HG03575 (cell line): Measurements from ENCODE around the gene KSR2.
"Not testable (repeated sequence)": the region's sequence is repeated elsewhere in the genome, so short reads cannot be mapped to it uniquely, and the experiment has no call there.

Experiments used
- ATAC-seq: cut with Tn5 transposase; IDR thresholded peaks from one replicate; pipeline ENCODE4 v1.9.1; 2021; ENCODE audit not compliant: unreplicated experiment, insufficient number of reproducible peaks, low FRiP score; ENCODE audit errors: extremely low read depth

KSR2 gene

DNA sequence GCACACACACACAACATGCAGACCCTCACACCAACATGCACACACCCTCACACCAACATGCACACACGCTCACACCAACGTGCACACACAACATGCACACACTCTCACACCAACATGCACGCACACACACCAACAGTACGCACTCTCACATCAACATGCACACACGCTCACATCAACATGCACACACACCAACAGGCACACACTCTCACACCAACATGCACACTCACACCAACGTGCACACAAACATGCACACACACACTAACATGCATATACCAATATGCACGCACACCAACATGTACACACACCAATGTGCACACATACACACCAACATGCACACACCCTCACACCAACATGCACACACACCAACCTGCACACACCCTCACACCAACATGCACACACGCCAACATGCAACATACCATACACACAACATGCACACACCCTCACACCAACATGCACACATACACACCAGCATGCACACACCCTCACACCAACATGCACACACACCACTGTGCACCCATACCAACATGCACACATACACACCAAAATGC, 175.8 kb downstream of the KSR2 start:
- no peak for ATAC-seq

- no peak for ATAC-seq
Observed at GRCh38 chr12:117792471-117792870, 176.3 kb downstream of the KSR2 start.

DNA sequence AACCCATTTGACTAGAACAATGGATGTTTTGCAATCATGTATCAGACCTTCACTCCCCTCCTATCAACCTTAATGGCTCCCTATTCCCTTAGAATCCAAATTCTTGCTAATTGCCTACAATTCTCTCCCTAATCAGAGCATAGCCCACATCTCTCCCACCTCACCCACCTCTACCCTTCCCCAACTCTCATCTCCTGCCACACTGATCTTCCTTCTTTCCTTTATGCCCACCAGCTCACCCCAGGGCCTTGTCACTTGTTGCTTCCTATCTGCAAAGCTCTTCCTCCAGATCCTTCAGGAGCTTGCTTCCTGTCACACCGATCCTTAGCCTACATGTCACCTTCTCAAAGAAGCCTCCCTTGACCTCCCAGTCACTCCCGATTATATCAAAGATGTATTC, 177.8 kb downstream of the KSR2 start:
- no peak for ATAC-seq

DNA sequence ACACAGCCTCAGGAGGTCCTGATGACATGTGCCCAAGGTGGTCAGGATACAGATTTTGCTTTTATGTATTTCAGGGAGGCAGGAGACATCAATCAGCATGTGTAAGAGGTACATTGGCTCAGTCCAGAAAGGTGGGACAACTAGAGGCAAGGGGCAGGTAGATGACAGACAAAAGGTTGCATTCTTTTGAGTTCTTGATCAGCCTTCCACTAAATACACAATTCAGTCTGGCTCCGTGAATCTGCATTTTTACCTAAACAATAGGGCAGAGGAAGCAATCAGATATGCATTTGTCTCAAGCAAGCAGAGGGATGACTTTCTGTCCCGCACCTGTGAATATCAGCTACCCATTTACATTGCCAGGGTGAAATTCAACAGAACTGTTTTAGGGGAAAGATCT, 178.6 kb downstream of the KSR2 start:
- no peak for ATAC-seq

GRCh38 chr12:117789195-117789912, 179.4 kb downstream of the KSR2 start:
- ATAC-seq: no peak

DNA sequence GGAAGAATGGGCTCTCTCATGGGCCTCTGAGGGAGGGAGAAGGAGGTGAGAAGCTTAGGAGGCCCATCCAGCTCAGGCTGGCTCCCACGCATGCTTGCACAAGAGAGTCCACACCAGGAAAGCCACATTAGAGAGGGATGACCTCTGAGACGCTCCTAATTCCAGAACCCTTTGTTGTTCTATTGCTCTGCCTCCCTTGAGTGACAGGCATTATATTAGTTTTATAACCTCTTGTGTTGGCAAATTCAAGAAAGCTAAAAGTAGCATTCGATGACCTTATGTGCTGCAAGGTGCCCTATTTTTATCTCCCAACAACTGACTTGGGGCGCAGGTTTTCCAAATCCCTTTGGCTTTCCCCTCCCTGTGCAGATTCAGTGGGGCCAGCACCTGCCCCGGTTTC, 190.1 kb downstream of the KSR2 start:
- ATAC-seq: no peak

DNA sequence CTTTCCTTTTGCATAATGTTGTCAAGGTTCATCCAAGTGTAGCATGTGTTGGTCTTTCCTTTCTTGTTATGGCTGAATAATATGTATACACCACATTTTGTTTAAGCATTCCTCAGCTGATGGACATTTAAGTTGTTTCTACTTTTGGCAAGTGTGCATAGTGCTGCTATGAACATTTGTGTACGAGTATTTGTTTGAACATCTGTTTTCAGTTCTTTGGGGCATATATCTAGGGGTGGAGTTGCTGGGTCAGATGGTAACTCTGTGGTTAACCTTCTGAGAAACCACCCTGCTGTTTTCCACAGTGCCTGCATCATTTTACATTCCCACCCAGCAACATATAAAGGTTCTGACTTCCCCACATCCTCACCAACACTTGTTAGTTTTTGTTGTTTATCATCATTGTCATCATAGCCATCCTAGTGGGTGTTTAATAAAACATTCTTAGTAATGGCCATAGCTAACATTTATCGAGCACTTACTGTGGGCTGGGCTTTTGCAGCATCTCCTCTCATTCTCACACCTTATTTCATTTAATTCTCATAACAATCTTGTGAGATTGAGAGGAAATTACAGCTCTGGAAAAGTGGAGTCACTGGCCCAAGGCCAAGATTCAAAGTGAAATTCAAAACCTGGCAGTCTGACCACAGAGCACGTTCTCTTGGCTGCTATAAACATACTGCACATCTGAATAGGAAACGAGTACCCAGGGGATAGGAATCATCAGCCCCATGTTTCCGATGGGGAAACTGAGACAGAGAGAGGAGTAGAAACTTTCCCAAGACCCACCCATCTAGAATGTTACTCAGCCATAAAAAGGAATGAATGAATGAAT, 193.6 kb downstream of the KSR2 start:
- no peak for ATAC-seq

- no peak for ATAC-seq
Observed at GRCh38 chr12:117768860-117769259, 199.9 kb downstream of the KSR2 start.

- no peak for ATAC-seq
Observed at GRCh38 chr12:117766008-117766407, 202.8 kb downstream of the KSR2 start.

DNA sequence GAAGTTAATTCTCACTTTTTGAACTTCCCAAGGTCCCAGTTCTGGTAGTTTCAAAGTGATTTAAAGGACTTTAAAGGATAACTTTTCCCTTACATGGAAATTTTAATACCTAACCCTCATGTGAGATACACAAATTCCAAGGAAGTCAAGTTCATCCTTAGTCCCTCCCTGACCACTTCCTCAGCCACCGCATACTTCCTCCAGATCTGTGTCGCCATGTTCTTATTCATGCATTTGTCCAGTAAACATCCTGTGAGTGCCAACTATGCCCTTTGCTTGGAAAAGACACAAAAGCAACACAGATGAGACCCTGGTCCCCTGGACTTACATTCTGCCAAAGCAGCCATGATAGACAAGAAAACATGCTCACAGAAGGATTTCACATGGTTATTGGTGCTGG, 206.6 kb downstream of the KSR2 start:
- ATAC-seq: no peak

DNA sequence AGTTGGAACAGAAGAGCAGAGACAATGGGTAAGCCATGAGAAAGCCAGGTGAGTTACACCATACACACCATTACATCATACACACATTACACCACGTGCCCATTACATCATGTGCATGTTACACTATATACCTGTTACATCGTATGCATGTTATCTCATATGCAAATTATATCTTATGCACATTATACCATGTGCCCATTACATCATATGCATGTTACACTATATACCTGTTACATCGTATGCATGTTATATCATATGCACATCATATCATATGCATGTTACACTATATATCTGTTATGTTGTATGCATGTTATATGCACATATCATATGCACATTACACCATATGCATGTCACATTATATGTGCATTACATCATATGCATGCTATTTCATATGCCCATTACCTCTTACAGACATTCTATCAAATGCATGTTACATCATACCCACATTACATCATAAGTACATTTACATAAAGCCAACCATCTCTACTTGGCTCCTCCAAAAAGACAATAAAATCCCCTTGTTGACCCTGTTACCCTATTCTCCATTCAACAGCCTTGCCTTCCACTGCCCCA, 207.2 kb downstream of the KSR2 start:
- ATAC-seq: no peak

GRCh38 chr12:117760990-117761389, 207.8 kb downstream of the KSR2 start:
- ATAC-seq: no peak

DNA sequence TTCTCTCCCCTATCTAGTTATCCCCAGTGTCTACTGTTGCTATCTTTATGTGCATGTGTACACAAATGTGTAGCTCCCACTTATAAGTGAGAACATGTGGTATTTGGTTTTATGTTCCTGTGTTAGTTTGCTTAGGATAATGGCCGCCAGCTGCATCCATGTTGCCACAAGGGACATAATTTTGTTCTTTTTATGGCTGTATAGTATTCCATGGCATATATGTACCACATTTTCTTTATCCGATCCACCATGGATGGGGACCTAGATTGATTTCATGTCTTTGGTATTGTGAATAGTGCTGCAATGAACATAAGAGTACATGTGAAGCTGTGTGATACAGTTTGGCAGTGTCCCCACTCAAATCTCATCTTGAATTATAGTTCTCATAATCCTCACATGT, 218.1 kb downstream of the KSR2 start:
- no peak for ATAC-seq

DNA sequence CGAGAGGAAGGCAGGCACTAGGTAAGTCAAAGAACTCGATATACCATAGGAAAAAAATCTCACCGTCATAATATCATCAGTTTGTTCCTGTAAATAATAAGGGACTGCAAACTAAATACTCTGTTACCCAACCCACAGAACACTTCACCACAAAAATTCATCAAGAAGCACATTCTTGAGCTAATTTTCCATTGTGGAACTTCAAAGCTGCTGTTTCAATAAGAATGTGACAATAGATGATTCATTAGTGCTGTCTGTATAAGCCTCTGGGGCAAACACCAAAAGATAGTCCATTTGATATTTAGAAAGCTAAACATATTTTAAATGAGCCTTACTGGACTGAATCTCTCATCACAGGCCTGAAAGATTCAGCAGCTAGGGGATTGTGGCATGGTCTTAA, 219.4 kb downstream of the KSR2 start:
- ATAC-seq: no peak

- not testable (repeated sequence) for ATAC-seq
Observed at GRCh38 chr12:117746358-117746757, 222.4 kb downstream of the KSR2 start.

DNA sequence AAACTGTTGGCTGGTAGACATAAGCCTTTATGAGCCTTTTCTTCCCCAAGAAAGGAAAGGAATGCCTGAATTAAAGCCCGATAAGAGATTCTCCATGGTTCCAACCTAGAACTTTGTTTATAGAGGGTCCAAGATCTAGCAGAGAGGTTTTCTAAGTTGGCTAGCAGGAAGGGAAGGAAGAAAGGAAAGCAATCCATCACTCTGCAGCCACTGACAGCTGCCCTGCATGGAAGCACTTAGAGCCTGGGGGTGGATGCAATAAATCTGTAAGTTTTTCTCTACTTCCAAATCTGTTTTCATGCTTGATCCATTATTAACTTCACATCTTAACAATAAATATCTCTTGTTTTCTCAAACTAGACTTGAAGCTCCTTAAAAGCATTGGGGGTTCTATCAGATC, 224.4 kb downstream of the KSR2 start:
- no peak for ATAC-seq

GRCh38 chr12:117743761-117744160, 225.0 kb downstream of the KSR2 start:
- no peak for ATAC-seq

DNA sequence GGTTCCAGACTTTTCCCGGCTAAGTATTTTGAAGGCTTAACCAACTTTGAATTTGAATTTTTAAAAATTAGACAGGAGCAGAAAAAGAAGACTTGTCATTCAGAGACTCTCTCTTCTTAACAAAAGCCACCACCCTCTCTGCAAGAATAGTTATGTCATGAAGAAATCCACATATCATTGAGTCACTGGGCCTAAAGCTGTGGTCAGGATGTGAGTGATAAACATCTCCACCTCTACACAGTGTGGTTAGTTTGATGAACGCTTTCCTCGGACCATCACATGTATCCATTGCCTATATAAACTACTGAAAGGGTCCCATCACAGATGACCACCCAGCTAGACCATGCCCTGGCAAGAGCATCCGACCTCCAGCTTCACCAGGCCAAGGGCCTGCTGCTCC, 226.1 kb downstream of the KSR2 start:
- ATAC-seq: no peak

GRCh38 chr12:117738233-117738632, 230.6 kb downstream of the KSR2 start:
- ATAC-seq: no peak

DNA sequence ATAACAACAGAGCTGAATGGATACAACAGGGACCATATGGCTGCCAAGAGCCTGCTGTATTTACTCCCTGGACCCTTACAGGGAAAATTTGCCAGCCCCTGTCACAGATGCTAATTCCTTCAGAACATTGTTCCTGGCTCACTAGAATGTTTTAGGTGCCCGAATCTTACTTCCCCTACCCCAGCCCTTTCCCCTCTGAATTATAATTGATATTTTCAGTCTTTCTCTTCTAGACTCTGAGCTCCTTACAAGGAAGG, 235.3 kb downstream of the KSR2 start:
- ATAC-seq: no peak
